Measurements from ENCODE around the gene POFUT2. TPM values are rescaled to one million over a fixed set of nuclear protein-coding genes. Genes with fewer than 3 reads are reported as not detected.

POFUT2 gene
- total and polyA plus RNA-seq, 4 donors: 17.9 to 35.7 (median 26.1) TPM

Other genes starting within 250 kb of the POFUT2 start
- gene ADARB1, start 213.3 kb downstream of the POFUT2 start, total RNA-seq: 10 to 100 TPM; 40.9 to 47.7 TPM
- 10 to 100 TPM; 13.4 to 24.3 TPM for gene ADARB1, start 213.3 kb downstream of the POFUT2 start, polyA plus RNA-seq
- gene COL18A1, start 117.3 kb upstream of the POFUT2 start, total RNA-seq: 100 to 1,000 TPM in 1 of 2 donors, 10 to 100 TPM in 1; 45.3 to 102 TPM
- 10 to 100 TPM; 42.7 to 46.3 TPM for gene COL18A1, start 117.3 kb upstream of the POFUT2 start, polyA plus RNA-seq